ENCODE data around the gene FRMD8. TPM values are rescaled to one million over a fixed set of nuclear protein-coding genes. Genes with fewer than 3 reads are reported as not detected.

Gene FRMD8
- total and polyA plus RNA-seq, 2 experiments from 2014 or later: 7.0 to 35.4 TPM

DNA sequence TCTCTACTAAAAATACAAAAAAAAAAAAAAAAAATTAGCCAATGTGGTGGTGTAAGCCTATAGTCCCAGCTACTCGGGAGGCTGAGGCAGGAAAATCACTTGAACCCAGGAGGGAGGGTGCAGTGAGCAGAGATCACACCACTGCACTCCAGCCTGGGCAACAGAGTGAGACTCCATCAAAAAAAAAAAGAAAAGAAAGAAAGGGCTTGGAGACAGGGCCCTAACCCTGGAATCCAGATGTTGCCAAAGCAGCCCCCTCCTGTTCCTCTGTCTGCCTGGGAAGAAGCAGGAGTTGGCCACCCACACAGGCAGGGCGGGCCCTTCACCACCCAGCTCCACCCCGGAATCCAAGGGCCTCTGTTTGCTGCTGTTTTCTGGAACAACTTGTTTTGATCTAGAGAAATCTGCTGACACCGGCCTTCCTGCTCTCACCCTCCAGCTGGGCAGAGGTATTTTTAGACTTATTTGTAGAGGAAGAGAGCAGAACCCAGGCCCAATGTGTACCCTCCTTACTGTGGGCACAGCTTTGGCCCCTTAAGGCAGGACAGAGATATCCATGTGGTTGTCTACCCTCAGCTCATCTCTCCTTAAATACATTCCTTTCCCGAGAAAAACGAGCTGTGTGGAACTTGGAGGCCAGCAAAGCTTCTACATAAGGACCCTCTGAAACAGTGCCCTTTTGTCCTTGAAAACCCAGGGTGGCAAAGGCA is 33.5 kb downstream of the FRMD8 start:
- peak; percentile 79 for DNase-seq (ENCODE audit: low spot score)
- Histone ChIP-seq H2AFZ (no peak overlapping the region), H3F3A (replicated peaks; ENCODE audit: low read depth) (peaks cover 42% of the 10 kb centered on the region), H3K4me1 (ENCODE audit: insufficient read depth) (peaks cover 77% of the 10 kb centered on the region), H3K9me2 (ENCODE audit: insufficient read depth) (no peaks in the 10 kb centered on the region), H3K4me3 (0 out of 2 replicates have a peak overlapping the region, but pooled peaks have one; percentile 20), H3K36me3 (ENCODE audit: insufficient read depth) (no peaks in the 10 kb centered on the region), H3K27ac (ENCODE audit: low read depth) (peak overlapping the region; percentile 93), H3K79me2 (replicated peaks; ENCODE audit: insufficient read depth) (peaks cover 19% of the 10 kb centered on the region), H3K4me2 (peak overlapping the region; percentile 64), H4K20me1 (replicated peaks; ENCODE audit: insufficient read depth) (no peaks in the 10 kb centered on the region), H3K27me3 (ENCODE audit: insufficient read depth) (no peaks in the 10 kb centered on the region)
- peaks cover 79% of the 10 kb centered on the region for H3K4me1 Mint-ChIP-seq
- H3K27ac Mint-ChIP-seq: peak overlapping the region; percentile 100
- no peaks in the 10 kb centered on the region; the same call in 2 of the 3 replicates for H3K9me3 Mint-ChIP-seq
- no peaks in the 10 kb centered on the region for H3K36me3 Mint-ChIP-seq (ENCODE audit: low read depth)
- peak overlapping the region; percentile 12; the same call in 2 of the 3 replicates for H3K4me3 Mint-ChIP-seq
- TF ChIP-seq EZH2 (IDR thresholded peaks at IDR 0.05; ENCODE audit: low read depth, unreplicated experiment) (no peak), ZNF114 (CRISPR knock-in tag; IDR thresholded peaks at IDR 0.05) (no peak), EZH2phosphoT487 (IDR thresholded peaks at IDR 0.05; ENCODE audit: unreplicated experiment) (no peak), STAT1 (IDR thresholded peaks at IDR 0.05; ENCODE audit: unreplicated experiment) (no peak), POLR2AphosphoS5 (IDR thresholded peaks at IDR 0.05; ENCODE audit: low read depth) (no peak)
- TF ChIP-seq, protein P1, sequence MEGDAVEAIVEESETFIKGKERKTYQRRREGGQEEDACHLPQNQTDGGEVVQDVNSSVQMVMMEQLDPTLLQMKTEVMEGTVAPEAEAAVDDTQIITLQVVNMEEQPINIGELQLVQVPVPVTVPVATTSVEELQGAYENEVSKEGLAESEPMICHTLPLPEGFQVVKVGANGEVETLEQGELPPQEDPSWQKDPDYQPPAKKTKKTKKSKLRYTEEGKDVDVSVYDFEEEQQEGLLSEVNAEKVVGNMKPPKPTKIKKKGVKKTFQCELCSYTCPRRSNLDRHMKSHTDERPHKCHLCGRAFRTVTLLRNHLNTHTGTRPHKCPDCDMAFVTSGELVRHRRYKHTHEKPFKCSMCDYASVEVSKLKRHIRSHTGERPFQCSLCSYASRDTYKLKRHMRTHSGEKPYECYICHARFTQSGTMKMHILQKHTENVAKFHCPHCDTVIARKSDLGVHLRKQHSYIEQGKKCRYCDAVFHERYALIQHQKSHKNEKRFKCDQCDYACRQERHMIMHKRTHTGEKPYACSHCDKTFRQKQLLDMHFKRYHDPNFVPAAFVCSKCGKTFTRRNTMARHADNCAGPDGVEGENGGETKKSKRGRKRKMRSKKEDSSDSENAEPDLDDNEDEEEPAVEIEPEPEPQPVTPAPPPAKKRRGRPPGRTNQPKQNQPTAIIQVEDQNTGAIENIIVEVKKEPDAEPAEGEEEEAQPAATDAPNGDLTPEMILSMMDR (conservative IDR thresholded peaks at IDR 0.05; ENCODE audit: low read depth in 2 of 2): no peak
- TF ChIP-seq, protein P2, sequence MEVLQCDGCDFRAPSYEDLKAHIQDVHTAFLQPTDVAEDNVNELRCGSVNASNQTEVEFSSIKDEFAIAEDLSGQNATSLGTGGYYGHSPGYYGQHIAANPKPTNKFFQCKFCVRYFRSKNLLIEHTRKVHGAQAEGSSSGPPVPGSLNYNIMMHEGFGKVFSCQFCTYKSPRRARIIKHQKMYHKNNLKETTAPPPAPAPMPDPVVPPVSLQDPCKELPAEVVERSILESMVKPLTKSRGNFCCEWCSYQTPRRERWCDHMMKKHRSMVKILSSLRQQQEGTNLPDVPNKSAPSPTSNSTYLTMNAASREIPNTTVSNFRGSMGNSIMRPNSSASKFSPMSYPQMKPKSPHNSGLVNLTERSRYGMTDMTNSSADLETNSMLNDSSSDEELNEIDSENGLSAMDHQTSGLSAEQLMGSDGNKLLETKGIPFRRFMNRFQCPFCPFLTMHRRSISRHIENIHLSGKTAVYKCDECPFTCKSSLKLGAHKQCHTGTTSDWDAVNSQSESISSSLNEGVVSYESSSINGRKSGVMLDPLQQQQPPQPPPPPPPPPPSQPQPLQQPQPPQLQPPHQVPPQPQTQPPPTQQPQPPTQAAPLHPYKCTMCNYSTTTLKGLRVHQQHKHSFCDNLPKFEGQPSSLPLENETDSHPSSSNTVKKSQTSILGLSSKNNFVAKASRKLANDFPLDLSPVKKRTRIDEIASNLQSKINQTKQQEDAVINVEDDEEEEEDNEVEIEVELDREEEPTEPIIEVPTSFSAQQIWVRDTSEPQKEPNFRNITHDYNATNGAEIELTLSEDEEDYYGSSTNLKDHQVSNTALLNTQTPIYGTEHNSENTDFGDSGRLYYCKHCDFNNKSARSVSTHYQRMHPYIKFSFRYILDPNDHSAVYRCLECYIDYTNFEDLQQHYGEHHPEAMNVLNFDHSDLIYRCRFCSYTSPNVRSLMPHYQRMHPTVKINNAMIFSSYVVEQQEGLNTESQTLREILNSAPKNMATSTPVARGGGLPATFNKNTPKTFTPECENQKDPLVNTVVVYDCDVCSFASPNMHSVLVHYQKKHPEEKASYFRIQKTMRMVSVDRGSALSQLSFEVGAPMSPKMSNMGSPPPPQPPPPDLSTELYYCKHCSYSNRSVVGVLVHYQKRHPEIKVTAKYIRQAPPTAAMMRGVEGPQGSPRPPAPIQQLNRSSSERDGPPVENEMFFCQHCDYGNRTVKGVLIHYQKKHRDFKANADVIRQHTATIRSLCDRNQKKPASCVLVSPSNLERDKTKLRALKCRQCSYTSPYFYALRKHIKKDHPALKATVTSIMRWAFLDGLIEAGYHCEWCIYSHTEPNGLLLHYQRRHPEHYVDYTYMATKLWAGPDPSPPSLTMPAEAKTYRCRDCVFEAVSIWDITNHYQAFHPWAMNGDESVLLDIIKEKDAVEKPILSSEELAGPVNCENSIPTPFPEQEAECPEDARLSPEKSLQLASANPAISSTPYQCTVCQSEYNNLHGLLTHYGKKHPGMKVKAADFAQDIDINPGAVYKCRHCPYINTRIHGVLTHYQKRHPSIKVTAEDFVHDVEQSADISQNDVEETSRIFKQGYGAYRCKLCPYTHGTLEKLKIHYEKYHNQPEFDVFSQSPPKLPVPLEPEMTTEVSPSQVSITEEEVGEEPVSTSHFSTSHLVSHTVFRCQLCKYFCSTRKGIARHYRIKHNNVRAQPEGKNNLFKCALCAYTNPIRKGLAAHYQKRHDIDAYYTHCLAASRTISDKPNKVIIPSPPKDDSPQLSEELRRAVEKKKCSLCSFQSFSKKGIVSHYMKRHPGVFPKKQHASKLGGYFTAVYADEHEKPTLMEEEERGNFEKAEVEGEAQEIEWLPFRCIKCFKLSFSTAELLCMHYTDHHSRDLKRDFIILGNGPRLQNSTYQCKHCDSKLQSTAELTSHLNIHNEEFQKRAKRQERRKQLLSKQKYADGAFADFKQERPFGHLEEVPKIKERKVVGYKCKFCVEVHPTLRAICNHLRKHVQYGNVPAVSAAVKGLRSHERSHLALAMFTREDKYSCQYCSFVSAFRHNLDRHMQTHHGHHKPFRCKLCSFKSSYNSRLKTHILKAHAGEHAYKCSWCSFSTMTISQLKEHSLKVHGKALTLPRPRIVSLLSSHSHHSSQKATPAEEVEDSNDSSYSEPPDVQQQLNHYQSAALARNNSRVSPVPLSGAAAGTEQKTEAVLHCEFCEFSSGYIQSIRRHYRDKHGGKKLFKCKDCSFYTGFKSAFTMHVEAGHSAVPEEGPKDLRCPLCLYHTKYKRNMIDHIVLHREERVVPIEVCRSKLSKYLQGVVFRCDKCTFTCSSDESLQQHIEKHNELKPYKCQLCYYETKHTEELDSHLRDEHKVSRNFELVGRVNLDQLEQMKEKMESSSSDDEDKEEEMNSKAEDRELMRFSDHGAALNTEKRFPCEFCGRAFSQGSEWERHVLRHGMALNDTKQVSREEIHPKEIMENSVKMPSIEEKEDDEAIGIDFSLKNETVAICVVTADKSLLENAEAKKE (CRISPR knock-in tag; IDR thresholded peaks at IDR 0.05): no peak
- TF ChIP-seq, protein P3, sequence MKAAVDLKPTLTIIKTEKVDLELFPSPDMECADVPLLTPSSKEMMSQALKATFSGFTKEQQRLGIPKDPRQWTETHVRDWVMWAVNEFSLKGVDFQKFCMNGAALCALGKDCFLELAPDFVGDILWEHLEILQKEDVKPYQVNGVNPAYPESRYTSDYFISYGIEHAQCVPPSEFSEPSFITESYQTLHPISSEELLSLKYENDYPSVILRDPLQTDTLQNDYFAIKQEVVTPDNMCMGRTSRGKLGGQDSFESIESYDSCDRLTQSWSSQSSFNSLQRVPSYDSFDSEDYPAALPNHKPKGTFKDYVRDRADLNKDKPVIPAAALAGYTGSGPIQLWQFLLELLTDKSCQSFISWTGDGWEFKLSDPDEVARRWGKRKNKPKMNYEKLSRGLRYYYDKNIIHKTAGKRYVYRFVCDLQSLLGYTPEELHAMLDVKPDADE (IDR thresholded peaks at IDR 0.05): no peak
- TF ChIP-seq, protein P4, sequence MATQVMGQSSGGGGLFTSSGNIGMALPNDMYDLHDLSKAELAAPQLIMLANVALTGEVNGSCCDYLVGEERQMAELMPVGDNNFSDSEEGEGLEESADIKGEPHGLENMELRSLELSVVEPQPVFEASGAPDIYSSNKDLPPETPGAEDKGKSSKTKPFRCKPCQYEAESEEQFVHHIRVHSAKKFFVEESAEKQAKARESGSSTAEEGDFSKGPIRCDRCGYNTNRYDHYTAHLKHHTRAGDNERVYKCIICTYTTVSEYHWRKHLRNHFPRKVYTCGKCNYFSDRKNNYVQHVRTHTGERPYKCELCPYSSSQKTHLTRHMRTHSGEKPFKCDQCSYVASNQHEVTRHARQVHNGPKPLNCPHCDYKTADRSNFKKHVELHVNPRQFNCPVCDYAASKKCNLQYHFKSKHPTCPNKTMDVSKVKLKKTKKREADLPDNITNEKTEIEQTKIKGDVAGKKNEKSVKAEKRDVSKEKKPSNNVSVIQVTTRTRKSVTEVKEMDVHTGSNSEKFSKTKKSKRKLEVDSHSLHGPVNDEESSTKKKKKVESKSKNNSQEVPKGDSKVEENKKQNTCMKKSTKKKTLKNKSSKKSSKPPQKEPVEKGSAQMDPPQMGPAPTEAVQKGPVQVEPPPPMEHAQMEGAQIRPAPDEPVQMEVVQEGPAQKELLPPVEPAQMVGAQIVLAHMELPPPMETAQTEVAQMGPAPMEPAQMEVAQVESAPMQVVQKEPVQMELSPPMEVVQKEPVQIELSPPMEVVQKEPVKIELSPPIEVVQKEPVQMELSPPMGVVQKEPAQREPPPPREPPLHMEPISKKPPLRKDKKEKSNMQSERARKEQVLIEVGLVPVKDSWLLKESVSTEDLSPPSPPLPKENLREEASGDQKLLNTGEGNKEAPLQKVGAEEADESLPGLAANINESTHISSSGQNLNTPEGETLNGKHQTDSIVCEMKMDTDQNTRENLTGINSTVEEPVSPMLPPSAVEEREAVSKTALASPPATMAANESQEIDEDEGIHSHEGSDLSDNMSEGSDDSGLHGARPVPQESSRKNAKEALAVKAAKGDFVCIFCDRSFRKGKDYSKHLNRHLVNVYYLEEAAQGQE (IDR thresholded peaks at IDR 0.05; ENCODE audit: unreplicated experiment): no peak
- peaks cover 41% of the 10 kb centered on the region for H3K27me3 Mint-ChIP-seq (ENCODE audit: insufficient read depth, low read depth, poor library complexity)
- peak; percentile 10 for ATAC-seq
